HepG2 (cell line): ENCODE data around the gene UBASH3A. TPM values are rescaled to one million over a fixed set of nuclear protein-coding genes. Genes with fewer than 3 reads are reported as not detected.

Experiments used
- ARID2 ChIP-seq: sonication (generic); formaldehyde crosslinking; IDR thresholded peaks from 2 replicates; pipeline ENCODE4 v1.8.1; 2022; ENCODE audit warnings: mild to moderate bottlenecking, missing genetic modification reagents, borderline replicate concordance
- ARNTL ChIP-seq: sonication (generic); formaldehyde crosslinking; IDR thresholded peaks from 2 replicates; pipeline ENCODE4 v1.4.0; 2020; ENCODE audit warnings: mild to moderate bottlenecking, missing genetic modification reagents
- EP300 ChIP-seq, 3 experiments: sonication (generic) in 1 of 3; formaldehyde crosslinking in 1 of 3; IDR thresholded peaks; 2 replicates each; pipeline versions ENCODE4 v1.5.1 to v1.6.1; 2011 to 2020; ENCODE audit warnings: low read depth in 2 of 3, low read length in 2 of 3, borderline replicate concordance in 1 of 3, improper control_type of control experiment in 1 of 3, mild to moderate bottlenecking in 1 of 3, missing genetic modification reagents in 1 of 3, moderate library complexity in 1 of 3
- HNRNPK ChIP-seq: fragments of 200-400 bp; formaldehyde crosslinking; IDR thresholded peaks from 2 replicates; pipeline ENCODE4 v1.6.1; 2018; ENCODE audit warnings: low read length, low read depth, moderate library complexity, mild to moderate bottlenecking; ENCODE audit not compliant: poor library complexity, severe bottlenecking
- HOXA3 ChIP-seq: sonication (generic); formaldehyde crosslinking; IDR thresholded peaks from 2 replicates; pipeline ENCODE4 v1.5.0; 2020; ENCODE audit warnings: missing genetic modification reagents
- JUN ChIP-seq: sonication (generic); formaldehyde crosslinking; IDR thresholded peaks from 2 replicates; pipeline ENCODE4 v1.4.0; 2020; ENCODE audit warnings: mild to moderate bottlenecking, missing genetic modification reagents
- NCOA2 ChIP-seq: sonication (generic); formaldehyde crosslinking; IDR thresholded peaks from 2 replicates; pipeline ENCODE4 v1.8.0; 2022; ENCODE audit warnings: inconsistent platforms
- RBM22 ChIP-seq: fragments of 200-400 bp; formaldehyde crosslinking; optimal IDR thresholded peaks from 2 replicates; pipeline ENCODE3; 2017; ENCODE audit warnings: mild to moderate bottlenecking, low read length, moderate library complexity
- SP1 ChIP-seq, 2 experiments: fragments of 450-650 bp in 1 of 2; sonication (generic) in 1 of 2; formaldehyde crosslinking in 1 of 2; IDR thresholded peaks; 2 replicates each; pipeline versions ENCODE4 v1.4.0 to v1.6.1; 2016 to 2020; ENCODE audit warnings: missing genetic modification reagents in 1 of 2
- ZNF501 ChIP-seq: sonication (generic); formaldehyde crosslinking; IDR thresholded peaks from 2 replicates; pipeline ENCODE4 v1.5.1; 2020; ENCODE audit warnings: mild to moderate bottlenecking, moderate library complexity, missing genetic modification reagents
- ZNF891 ChIP-seq: sonication (generic); formaldehyde crosslinking; IDR thresholded peaks from 2 replicates; pipeline ENCODE4 v1.5.0; 2020; ENCODE audit warnings: mild to moderate bottlenecking, missing genetic modification reagents
- ZSCAN20 ChIP-seq: sonication (generic); formaldehyde crosslinking; IDR thresholded peaks from 2 replicates; pipeline ENCODE4 v1.4.0; 2020; ENCODE audit warnings: missing genetic modification reagents, mild to moderate bottlenecking, borderline replicate concordance
- polyA plus RNA-seq, 8 experiments: library from polyadenylated mRNA; depleted of rRNA in 3 of 8; stranded (reverse) in 7 of 8; unstranded in 1 of 8; fragments of >200 nt; fragmentation: Illumina TruSeq in 4 of 8; extraction: Trizol in 4 of 8; gene quantifications; 2 replicates each; pipeline versions ENCODE4 v1.2.1 to v1.2.3, GENCODE V29; 2011 to 2016; ENCODE audit warnings: low read depth in 4 of 8, missing spikeins in 1 of 8, mixed read lengths in 1 of 8; ENCODE audit not compliant: insufficient read depth in 1 of 8
- total RNA-seq, 5 experiments: library from RNA; depleted of rRNA; stranded (reverse); fragments of >200 nt; fragmentation: Illumina TruSeq; extraction: Trizol; gene quantifications; 2 replicates each; pipeline ENCODE4 v1.2.3, GENCODE V29; 2016; ENCODE audit warnings: low read depth in 1 of 5
- TF ChIP-seq, protein P1 (sequence below), 2 experiments: fragments of 450-650 bp in 1 of 2; sonication (generic) in 1 of 2; formaldehyde crosslinking in 1 of 2; IDR thresholded peaks; 2 replicates each; pipeline versions ENCODE4 v1.6.1 to v1.8.0; 2016 to 2022; ENCODE audit warnings: antibody characterized with exemption in 1 of 2, mild to moderate bottlenecking in 1 of 2, missing genetic modification reagents in 1 of 2
- TF ChIP-seq, protein P2 (sequence below): sonication (generic); formaldehyde crosslinking; IDR thresholded peaks from 2 replicates; pipeline ENCODE4; 2020; ENCODE audit warnings: missing genetic modification reagents, mild to moderate bottlenecking, borderline replicate concordance

Gene UBASH3A
- total and polyA plus RNA-seq, 2 of the 13 experiments (the other 11 are each of a cell fraction or from before 2014, with no cell fraction given), result not detected

DNA sequence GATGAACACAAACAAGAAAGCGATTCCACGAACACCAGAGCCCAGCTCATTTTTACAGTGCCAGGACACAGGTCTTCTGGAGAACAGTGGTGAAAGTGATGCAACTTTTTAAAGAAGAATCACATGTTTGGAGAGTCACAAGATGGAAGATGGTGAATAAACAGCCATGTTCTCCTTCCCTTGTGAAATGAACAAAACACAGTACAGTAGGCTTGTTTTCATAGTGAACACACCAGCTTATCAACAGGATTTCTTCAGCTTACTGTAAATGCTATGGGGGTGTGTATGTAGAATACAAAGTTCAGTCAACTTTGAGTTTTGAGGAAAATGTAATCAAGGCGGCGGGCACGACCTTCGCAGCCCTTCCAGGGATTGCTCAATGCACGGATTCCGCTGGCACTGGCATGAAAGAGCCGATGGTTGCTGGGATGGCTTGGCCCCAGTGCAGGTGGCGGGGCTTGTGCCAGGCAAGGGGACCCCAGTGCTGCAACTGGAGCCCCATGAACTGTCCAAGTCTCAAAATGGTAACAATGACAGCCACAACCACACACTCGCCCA, 17.6 kb upstream of the UBASH3A start (continued):
- no peak for TF ChIP-seq ARID2 (CRISPR knock-in tag)
- 0 out of 2 replicates have a peak, but pooled peaks have one; percentile 50 for TF ChIP-seq JUN
- TF ChIP-seq SP1 (IDR thresholded peaks at IDR 0.05), result no peak
- 0 out of 2 replicates have a peak, but pooled peaks have one; percentile 6 for TF ChIP-seq SP1 (CRISPR knock-in tag; IDR thresholded peaks at IDR 0.05)
- no peak; the same call in 1 of the 2 replicates for TF ChIP-seq ZNF891
- TF ChIP-seq, protein P1, sequence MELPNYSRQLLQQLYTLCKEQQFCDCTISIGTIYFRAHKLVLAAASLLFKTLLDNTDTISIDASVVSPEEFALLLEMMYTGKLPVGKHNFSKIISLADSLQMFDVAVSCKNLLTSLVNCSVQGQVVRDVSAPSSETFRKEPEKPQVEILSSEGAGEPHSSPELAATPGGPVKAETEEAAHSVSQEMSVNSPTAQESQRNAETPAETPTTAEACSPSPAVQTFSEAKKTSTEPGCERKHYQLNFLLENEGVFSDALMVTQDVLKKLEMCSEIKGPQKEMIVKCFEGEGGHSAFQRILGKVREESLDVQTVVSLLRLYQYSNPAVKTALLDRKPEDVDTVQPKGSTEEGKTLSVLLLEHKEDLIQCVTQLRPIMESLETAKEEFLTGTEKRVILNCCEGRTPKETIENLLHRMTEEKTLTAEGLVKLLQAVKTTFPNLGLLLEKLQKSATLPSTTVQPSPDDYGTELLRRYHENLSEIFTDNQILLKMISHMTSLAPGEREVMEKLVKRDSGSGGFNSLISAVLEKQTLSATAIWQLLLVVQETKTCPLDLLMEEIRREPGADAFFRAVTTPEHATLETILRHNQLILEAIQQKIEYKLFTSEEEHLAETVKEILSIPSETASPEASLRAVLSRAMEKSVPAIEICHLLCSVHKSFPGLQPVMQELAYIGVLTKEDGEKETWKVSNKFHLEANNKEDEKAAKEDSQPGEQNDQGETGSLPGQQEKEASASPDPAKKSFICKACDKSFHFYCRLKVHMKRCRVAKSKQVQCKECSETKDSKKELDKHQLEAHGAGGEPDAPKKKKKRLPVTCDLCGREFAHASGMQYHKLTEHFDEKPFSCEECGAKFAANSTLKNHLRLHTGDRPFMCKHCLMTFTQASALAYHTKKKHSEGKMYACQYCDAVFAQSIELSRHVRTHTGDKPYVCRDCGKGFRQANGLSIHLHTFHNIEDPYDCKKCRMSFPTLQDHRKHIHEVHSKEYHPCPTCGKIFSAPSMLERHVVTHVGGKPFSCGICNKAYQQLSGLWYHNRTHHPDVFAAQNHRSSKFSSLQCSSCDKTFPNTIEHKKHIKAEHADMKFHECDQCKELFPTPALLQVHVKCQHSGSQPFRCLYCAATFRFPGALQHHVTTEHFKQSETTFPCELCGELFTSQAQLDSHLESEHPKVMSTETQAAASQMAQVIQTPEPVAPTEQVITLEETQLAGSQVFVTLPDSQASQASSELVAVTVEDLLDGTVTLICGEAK (IDR thresholded peaks at IDR 0.05), result no peak
- TF ChIP-seq, protein P1 (CRISPR knock-in tag; IDR thresholded peaks at IDR 0.05), result peak; percentile 41; the same call in 1 of the 2 replicates
- TF ChIP-seq RBM22, result no peak
- TF ChIP-seq HNRNPK, result no peak
- no peak for TF ChIP-seq ZSCAN20
- TF ChIP-seq, protein P2, sequence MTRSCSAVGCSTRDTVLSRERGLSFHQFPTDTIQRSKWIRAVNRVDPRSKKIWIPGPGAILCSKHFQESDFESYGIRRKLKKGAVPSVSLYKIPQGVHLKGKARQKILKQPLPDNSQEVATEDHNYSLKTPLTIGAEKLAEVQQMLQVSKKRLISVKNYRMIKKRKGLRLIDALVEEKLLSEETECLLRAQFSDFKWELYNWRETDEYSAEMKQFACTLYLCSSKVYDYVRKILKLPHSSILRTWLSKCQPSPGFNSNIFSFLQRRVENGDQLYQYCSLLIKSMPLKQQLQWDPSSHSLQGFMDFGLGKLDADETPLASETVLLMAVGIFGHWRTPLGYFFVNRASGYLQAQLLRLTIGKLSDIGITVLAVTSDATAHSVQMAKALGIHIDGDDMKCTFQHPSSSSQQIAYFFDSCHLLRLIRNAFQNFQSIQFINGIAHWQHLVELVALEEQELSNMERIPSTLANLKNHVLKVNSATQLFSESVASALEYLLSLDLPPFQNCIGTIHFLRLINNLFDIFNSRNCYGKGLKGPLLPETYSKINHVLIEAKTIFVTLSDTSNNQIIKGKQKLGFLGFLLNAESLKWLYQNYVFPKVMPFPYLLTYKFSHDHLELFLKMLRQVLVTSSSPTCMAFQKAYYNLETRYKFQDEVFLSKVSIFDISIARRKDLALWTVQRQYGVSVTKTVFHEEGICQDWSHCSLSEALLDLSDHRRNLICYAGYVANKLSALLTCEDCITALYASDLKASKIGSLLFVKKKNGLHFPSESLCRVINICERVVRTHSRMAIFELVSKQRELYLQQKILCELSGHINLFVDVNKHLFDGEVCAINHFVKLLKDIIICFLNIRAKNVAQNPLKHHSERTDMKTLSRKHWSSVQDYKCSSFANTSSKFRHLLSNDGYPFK (CRISPR knock-in tag), result no peak
- TF ChIP-seq ZNF501 (CRISPR knock-in tag), result peak; percentile 62; the same call in 1 of the 2 replicates
- TF ChIP-seq HOXA3 (CRISPR knock-in tag), result peak; percentile 81
- TF ChIP-seq ARNTL (CRISPR knock-in tag), result peak; percentile 59; the same call in 1 of the 2 replicates
- TF ChIP-seq NCOA2 (CRISPR knock-in tag), result peak; percentile 98
- TF ChIP-seq EP300 (IDR thresholded peaks at IDR 0.05; ENCODE audit: low read depth in 2 of 2, low read length in 2 of 2), result peak in 1 of 2 experiments; percentile 92; a peak in 2 of 4 replicates
- TF ChIP-seq EP300 (CRISPR knock-in tag; IDR thresholded peaks at IDR 0.05; ENCODE audit: borderline replicate concordance), result peak; percentile 96
